ENCODE results near the gene PPP2R2C.

DNA sequence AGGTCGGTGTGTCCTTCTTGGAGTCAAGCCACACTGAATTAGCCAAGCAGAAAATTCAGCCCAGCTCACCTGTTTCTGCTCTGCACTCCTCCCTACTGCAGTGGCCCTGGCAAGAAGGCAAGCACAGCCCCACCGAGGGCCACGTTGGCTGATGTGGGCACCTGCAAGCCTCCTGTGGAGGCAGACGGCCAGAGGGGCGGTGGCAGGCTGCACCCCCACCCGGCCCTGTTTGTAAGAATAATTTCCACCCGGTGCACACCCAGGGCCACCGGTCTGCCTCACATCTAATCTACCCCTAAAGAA, 18.8 kb downstream of the PPP2R2C start:
- TF ChIP-seq CTCF (IDR thresholded peaks at IDR 0.05): no peak
- TF ChIP-seq TCF7L2 (IDR thresholded peaks at IDR 0.05; ENCODE audit: low read depth, low read length): no peak
- no peak for TF ChIP-seq POLR2AphosphoS5 (IDR thresholded peaks at IDR 0.05; ENCODE audit: low read depth, low read length)
- TF ChIP-seq SIN3A (IDR thresholded peaks at IDR 0.05; ENCODE audit: borderline replicate concordance, insufficient read depth, low read depth, low read length): no peak
- TF ChIP-seq REST (IDR thresholded peaks at IDR 0.05; ENCODE audit: insufficient read depth in 1 of 2, low read depth in 2 of 2, low read length in 1 of 2): no peak
